HUDEP-2 (cell line): ENCODE results near the gene C16orf54.
"Not testable (repeated sequence)": the region's sequence is repeated elsewhere in the genome, so short reads cannot be mapped to it uniquely, and the experiment has no call there.

Experiments
- DNase-seq, 76 experiments: peaks; one replicate each; lab custom pipeline; 2025; ENCODE audit not compliant: unreplicated experiment in 76 of 76; lab: John Stamatoyannopoulos, UW

C16orf54 gene

DNA sequence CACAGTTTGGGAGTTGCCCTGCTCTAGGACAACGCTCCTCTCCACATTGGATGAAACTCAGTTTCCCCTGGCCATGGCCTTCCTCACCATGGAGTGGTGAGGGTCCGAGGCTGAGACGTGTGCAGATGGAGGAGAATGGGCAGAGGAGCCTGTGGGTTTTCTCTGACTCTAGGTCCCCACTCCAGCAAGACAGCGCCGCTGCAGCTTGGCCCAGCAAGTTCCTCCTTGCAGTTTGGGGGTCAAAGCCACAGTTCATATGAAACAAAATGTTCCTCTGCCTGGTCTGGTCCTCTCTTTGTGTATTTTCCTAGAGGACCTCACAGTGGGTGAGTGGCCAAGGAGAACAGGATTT is 2.3 kb downstream of the C16orf54 start:
- no peak for DNase-seq

- no peak for DNase-seq
These were observed 3.0 kb downstream of the C16orf54 start for GRCh38 chr16:29742683-29743275.

DNA sequence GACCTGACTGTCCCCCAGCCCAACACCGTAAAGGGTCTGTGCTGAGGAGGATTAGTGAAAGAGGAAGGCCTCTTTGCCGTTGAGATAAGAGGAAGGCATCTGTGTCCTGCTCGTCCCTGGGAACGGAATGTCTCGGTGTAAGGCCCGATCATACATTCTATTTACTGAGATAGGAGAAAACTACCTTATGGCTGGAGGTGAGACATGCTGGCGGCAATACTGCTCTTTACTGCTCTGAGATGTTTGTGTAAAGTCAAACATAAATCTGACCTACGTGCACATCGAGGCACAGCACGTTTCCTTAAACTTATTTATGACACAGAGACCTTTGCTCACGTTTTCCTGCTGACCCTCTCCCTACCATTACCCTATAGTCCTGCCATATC is 5.2 kb downstream of the C16orf54 start:
- not testable (repeated sequence) for DNase-seq

GRCh38 chr16:29739927-29740629 is 5.7 kb downstream of the C16orf54 start:
- not testable (repeated sequence) for DNase-seq

- no peak for DNase-seq
These were observed 7.3 kb downstream of the C16orf54 start for GRCh38 chr16:29738514-29738913.

DNA sequence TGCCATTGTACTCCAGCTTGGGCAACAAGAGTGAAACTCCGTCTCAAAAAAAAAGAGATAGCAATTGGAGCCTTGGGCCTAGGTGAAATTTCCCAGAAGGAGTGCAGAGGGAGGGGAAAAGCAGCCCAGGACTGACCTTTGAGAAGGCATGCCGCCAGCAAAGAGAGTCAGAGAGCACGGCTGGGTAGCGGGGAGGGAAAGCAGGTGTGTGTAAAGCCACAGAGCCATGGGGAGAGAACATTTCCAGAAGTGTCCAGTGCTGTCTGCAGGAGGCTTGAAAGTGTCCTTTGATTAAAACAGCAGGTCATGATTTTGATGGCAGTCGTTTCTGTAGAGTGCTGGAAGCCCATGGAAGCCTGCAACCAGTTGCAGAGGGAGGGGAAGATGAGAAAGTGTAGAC is 8.1 kb downstream of the C16orf54 start:
- no peak for DNase-seq

DNA sequence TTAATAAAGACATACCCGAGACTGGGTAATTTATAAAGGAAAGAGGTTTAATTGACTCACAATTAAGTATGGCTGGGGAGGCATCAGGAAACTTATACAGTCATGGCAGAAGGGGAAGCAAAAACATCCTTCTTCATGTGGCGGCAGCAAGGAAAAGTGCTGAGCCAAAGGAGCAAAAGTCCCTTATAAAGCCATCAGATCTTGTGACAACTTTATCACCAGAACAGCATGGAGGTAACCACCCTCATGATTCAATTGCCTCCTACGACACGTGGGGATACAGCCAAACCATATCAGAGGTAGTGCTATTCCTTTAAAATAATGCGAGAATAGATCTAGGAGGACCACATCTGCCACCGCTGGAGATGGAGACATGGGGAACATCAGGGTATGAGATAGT is 9.0 kb downstream of the C16orf54 start:
- DNase-seq: peak in 54 of 76 experiments; percentile 4 to 70 (median 36)

GRCh38 chr16:29736112-29736511 is 9.7 kb downstream of the C16orf54 start:
- DNase-seq: no peak

GRCh38 chr16:29734786-29735185 is 11.0 kb downstream of the C16orf54 start:
- DNase-seq: no peak

GRCh38 chr16:29731768-29732601 is 13.8 kb downstream of the C16orf54 start:
- DNase-seq: not testable (repeated sequence)

DNA sequence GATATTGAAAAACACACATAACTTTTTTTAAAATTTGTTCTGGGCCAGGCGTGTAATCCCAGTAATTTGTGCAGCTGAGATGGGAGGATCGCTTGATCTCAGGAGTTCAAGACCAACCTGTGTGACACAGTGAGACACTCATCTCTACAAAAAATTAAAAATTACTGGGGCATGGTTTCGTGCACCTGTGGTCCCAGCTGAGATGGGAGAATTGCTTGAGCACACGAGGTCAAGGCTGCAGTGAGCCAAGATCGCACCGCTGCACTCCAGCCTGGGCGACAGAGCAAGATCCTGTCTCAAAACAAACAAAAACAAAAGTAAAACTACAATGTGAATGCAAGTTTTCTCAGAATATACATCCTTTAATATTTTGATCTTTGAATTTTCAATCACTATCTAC is 15.1 kb downstream of the C16orf54 start:
- DNase-seq: no peak

DNA sequence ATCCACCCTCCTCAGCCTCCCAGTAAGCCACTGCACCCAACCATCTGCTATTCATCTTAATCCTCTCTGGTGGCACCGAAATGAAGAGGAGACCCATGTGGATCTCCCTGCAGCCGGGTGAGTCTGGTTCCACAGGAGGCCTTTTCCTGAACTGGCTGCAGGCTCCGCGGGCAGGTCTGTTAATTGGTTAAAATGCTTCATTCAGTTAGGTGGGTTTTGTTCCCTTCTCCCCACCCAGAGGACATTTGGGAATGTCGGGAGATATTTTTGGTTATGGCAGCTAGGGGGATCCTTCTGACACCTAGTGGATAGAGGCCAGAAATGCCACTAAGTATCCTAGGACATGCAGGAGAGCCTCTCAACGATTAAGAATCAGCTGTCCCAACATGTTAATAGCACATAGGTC is 16.7 kb downstream of the C16orf54 start:
- peak in 8 of 76 experiments; percentile 10 to 30 (median 20) for DNase-seq

- DNase-seq: no peak
These were observed 18.3 kb downstream of the C16orf54 start for GRCh38 chr16:29727452-29727851.

DNA sequence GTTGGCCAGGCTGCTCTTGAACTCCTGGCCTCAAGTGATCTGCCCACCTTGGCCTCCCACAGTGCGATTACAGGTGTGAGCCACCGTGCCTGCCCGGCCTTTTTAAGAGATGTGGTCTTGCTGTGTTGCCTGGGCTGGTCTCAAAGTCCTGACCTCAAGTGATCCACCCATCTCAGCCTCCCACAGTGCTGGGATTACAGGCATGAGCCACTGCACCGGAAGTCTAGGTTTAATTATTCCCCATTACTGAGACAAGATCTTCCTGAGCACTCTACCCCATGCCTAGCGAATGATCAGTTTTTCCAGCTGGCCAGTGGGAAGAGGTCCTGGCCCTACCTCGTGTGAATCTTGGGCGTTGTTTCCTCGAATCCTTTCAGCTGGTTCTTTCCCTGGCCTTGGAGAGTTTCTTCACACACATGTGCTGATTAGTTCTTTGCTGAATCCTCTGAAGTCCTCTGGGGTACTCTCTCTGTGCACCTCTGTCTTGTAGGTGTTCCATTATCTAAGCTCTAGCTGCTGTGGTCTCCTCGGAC is 18.9 kb downstream of the C16orf54 start:
- no peak for DNase-seq

- DNase-seq: peak in 57 of 76 experiments; percentile 8 to 74 (median 46)
These were observed 24.5 kb downstream of the C16orf54 start for GRCh38 chr16:29721167-29721879.

DNA sequence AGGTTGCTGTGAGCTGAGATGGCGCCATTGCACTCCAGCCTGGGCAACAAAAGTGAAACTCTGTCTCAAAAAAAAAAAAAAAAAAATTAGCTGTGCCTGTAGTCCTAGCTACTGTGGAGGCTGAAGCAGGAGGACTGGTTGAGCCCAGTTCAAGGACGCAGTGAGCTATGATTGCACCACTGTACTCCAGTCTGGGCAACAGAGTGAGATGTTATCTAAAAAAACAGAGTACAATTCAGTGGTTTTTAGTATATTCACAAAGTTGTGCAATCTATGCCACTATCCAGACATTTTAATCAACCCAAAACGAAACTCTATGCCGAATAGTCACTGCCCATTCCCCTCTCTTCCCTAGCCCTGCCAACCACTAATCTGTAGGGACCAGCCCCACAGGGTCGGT is 25.1 kb downstream of the C16orf54 start:
- DNase-seq: no peak

- no peak for DNase-seq
These were observed 26.7 kb downstream of the C16orf54 start for GRCh38 chr16:29719063-29719462.

- DNase-seq: no peak
These were observed 28.7 kb downstream of the C16orf54 start for GRCh38 chr16:29717113-29717512.

GRCh38 chr16:29714972-29715371 is 30.8 kb downstream of the C16orf54 start:
- no peak for DNase-seq

- DNase-seq: no peak
These were observed 31.4 kb downstream of the C16orf54 start for GRCh38 chr16:29714396-29714795.

DNA sequence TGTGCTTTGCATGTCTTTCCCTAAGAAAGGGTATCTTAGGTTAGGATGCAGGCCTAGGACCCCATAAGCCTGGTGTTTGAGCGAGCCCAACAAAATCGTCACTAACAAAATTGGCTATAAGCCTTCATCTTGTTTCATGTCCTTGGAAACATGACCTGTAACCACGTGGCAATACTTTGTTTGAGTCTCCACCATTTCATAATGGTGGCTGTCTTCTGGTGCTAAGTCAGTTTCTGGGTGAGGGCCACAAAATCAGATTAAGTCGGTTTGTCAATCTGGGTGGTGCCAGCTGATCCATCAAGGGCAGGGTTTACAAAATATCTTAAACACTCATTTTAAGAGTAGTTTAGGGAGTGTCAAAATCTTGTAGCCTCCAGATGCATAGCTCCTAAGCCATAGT is 33.0 kb downstream of the C16orf54 start:
- DNase-seq: peak in 3 of 76 experiments; percentile 6 to 17 (median 8)
